GM19239 (cell line): ENCODE data around the gene DNMBP.
A peak's percentile ranks its signal among the peaks of the same experiment; 100 is the strongest.
"Not testable (repeated sequence)": the region's sequence is repeated elsewhere in the genome, so short reads cannot be mapped to it uniquely, and the experiment has no call there.

Experiments
- DNase-seq: peaks from one replicate; pipeline ENCODE4 v3.0.0; 2011; ENCODE audit warnings: low spot score; ENCODE audit not compliant: insufficient read length
- FAIRE-seq: peaks from 2 replicates; lab custom pipeline; 2011; peaks lifted over from hg19 to GRCh38; lab: Jason Lieb, UNC

Gene DNMBP

GRCh38 chr10:99958806-99959205, 50.9 kb downstream of the DNMBP start:
- DNase-seq, result no peak
- no peak for FAIRE-seq

GRCh38 chr10:99958302-99958701, 51.4 kb downstream of the DNMBP start:
- FAIRE-seq, result no peak
- DNase-seq, result no peak

GRCh38 chr10:99953510-99953909, 56.2 kb downstream of the DNMBP start:
- DNase-seq, FAIRE-seq: not testable (repeated sequence)

GRCh38 chr10:99952799-99953198, 56.9 kb downstream of the DNMBP start:
- FAIRE-seq, result no peak

GRCh38 chr10:99946051-99946450, 63.7 kb downstream of the DNMBP start:
- FAIRE-seq, DNase-seq: not testable (repeated sequence)

More at GRCh38 chr10:99952799-99953198, 56.9 kb downstream of the DNMBP start:
- DNase-seq, result no peak

- FAIRE-seq, result no peak
- DNase-seq, result no peak
Measured at GRCh38 chr10:99945263-99945662, 64.5 kb downstream of the DNMBP start.

GRCh38 chr10:99944860-99945259, 64.9 kb downstream of the DNMBP start:
- no peak for FAIRE-seq

GRCh38 chr10:99943908-99944307, 65.8 kb downstream of the DNMBP start:
- no peak for DNase-seq
- FAIRE-seq, result no peak

More at GRCh38 chr10:99944860-99945259, 64.9 kb downstream of the DNMBP start:
- no peak for DNase-seq

- DNase-seq (no peak), FAIRE-seq (no peak)
Measured at GRCh38 chr10:99941942-99942820, 67.6 kb downstream of the DNMBP start.

- FAIRE-seq (no peak), DNase-seq (peak; percentile 6)
Measured at GRCh38 chr10:99938563-99938962, 71.2 kb downstream of the DNMBP start.

- DNase-seq, result peak; percentile 7
- no peak for FAIRE-seq
Measured at GRCh38 chr10:99937630-99938029, 72.1 kb downstream of the DNMBP start.

- FAIRE-seq, DNase-seq: not testable (repeated sequence)
Measured at GRCh38 chr10:99932203-99932957, 77.4 kb downstream of the DNMBP start.

- DNase-seq (no peak), FAIRE-seq (no peak)
Measured at GRCh38 chr10:99930731-99931550, 78.8 kb downstream of the DNMBP start.

GRCh38 chr10:99929360-99929759, 80.4 kb downstream of the DNMBP start:
- DNase-seq (no peak), FAIRE-seq (no peak)

GRCh38 chr10:99927721-99928280, 81.9 kb downstream of the DNMBP start:
- no peak for FAIRE-seq
- DNase-seq, result no peak

- no peak for FAIRE-seq
- no peak for DNase-seq
Measured at GRCh38 chr10:99926925-99927720, 82.6 kb downstream of the DNMBP start.

GRCh38 chr10:99924451-99925255, 85.1 kb downstream of the DNMBP start:
- DNase-seq (no peak), FAIRE-seq (no peak)

- DNase-seq, result no peak
Measured at GRCh38 chr10:99921948-99922347, 87.8 kb downstream of the DNMBP start.

More at GRCh38 chr10:99921948-99922347, 87.8 kb downstream of the DNMBP start:
- FAIRE-seq, result no peak
